Measurements from ENCODE around the gene PRKCE.

- TF ChIP-seq, protein P1, sequence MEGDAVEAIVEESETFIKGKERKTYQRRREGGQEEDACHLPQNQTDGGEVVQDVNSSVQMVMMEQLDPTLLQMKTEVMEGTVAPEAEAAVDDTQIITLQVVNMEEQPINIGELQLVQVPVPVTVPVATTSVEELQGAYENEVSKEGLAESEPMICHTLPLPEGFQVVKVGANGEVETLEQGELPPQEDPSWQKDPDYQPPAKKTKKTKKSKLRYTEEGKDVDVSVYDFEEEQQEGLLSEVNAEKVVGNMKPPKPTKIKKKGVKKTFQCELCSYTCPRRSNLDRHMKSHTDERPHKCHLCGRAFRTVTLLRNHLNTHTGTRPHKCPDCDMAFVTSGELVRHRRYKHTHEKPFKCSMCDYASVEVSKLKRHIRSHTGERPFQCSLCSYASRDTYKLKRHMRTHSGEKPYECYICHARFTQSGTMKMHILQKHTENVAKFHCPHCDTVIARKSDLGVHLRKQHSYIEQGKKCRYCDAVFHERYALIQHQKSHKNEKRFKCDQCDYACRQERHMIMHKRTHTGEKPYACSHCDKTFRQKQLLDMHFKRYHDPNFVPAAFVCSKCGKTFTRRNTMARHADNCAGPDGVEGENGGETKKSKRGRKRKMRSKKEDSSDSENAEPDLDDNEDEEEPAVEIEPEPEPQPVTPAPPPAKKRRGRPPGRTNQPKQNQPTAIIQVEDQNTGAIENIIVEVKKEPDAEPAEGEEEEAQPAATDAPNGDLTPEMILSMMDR (IDR thresholded peaks at IDR 0.05; ENCODE audit: low read depth, low read length, missing input control): no peak
- TF ChIP-seq RAD21 (IDR thresholded peaks at IDR 0.05) (no peak), YY1 (IDR thresholded peaks at IDR 0.05) (no peak)
- TF ChIP-seq, protein P2, sequence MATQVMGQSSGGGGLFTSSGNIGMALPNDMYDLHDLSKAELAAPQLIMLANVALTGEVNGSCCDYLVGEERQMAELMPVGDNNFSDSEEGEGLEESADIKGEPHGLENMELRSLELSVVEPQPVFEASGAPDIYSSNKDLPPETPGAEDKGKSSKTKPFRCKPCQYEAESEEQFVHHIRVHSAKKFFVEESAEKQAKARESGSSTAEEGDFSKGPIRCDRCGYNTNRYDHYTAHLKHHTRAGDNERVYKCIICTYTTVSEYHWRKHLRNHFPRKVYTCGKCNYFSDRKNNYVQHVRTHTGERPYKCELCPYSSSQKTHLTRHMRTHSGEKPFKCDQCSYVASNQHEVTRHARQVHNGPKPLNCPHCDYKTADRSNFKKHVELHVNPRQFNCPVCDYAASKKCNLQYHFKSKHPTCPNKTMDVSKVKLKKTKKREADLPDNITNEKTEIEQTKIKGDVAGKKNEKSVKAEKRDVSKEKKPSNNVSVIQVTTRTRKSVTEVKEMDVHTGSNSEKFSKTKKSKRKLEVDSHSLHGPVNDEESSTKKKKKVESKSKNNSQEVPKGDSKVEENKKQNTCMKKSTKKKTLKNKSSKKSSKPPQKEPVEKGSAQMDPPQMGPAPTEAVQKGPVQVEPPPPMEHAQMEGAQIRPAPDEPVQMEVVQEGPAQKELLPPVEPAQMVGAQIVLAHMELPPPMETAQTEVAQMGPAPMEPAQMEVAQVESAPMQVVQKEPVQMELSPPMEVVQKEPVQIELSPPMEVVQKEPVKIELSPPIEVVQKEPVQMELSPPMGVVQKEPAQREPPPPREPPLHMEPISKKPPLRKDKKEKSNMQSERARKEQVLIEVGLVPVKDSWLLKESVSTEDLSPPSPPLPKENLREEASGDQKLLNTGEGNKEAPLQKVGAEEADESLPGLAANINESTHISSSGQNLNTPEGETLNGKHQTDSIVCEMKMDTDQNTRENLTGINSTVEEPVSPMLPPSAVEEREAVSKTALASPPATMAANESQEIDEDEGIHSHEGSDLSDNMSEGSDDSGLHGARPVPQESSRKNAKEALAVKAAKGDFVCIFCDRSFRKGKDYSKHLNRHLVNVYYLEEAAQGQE (IDR thresholded peaks at IDR 0.05): no peak
- TF ChIP-seq, protein P3, sequence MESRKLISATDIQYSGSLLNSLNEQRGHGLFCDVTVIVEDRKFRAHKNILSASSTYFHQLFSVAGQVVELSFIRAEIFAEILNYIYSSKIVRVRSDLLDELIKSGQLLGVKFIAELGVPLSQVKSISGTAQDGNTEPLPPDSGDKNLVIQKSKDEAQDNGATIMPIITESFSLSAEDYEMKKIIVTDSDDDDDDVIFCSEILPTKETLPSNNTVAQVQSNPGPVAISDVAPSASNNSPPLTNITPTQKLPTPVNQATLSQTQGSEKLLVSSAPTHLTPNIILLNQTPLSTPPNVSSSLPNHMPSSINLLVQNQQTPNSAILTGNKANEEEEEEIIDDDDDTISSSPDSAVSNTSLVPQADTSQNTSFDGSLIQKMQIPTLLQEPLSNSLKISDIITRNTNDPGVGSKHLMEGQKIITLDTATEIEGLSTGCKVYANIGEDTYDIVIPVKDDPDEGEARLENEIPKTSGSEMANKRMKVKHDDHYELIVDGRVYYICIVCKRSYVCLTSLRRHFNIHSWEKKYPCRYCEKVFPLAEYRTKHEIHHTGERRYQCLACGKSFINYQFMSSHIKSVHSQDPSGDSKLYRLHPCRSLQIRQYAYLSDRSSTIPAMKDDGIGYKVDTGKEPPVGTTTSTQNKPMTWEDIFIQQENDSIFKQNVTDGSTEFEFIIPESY (IDR thresholded peaks at IDR 0.05): no peak
Observed at GRCh38 chr2:46066601-46067000, 415.1 kb downstream of the PRKCE start.

Data from liver (tissue), 3 donors.